Neutrophil (primary cell): ENCODE results near the gene HSD3B7.
A peak's percentile ranks its signal among the peaks of the same experiment; 100 is the strongest.
"Not testable (repeated sequence)": the region's sequence is repeated elsewhere in the genome, so short reads cannot be mapped to it uniquely, and the experiment has no call there.

Experiments used
- H3K27ac ChIP-seq: fragments of 200-600 bp; sonication (generic); 2 replicates; pipeline ENCODE4 v1.5.1; 2016; ENCODE audit warnings: mild to moderate bottlenecking, moderate library complexity
- H3K27me3 ChIP-seq: fragments of 200-600 bp; sonication (generic); 2 replicates; pipeline ENCODE4 v1.6.0; 2016; ENCODE audit warnings: mild to moderate bottlenecking
- H3K36me3 ChIP-seq: fragments of 200-600 bp; sonication (generic); 2 replicates; pipeline ENCODE4 v1.5.1; 2017
- H3K4me1 ChIP-seq, 2 experiments: fragments of 200-600 bp in 1 of 2; sonication (generic) in 1 of 2; 1 replicate in 1 of 2; 2 replicates in 1 of 2; pipeline versions ENCODE4 v1.5.1 to v1.6.1; 2013 to 2016; ENCODE audit warnings: low read depth in 1 of 2, low read length in 1 of 2, mild to moderate bottlenecking in 1 of 2, moderate library complexity in 1 of 2; ENCODE audit not compliant: control insufficient read depth in 1 of 2, insufficient read depth in 1 of 2
- H3K4me3 ChIP-seq, 2 experiments: fragments of 200-600 bp in 1 of 2; sonication (generic) in 1 of 2; 1 replicate in 1 of 2; 2 replicates in 1 of 2; pipeline ENCODE4 v1.5.1; 2013 to 2016; ENCODE audit warnings: low read depth in 1 of 2, low read length in 1 of 2, mild to moderate bottlenecking in 1 of 2, moderate library complexity in 1 of 2
- H3K9me3 ChIP-seq: fragments of 200-600 bp; sonication (generic); 2 replicates; pipeline ENCODE4 v1.5.1; 2016
- CTCF ChIP-seq: fragments of 200-600 bp; sonication (generic); IDR thresholded peaks from 2 replicates; pipeline ENCODE4 v1.5.1; 2016; ENCODE audit warnings: antibody characterized with exemption

Gene HSD3B7

GRCh38 chr16:30984669-30985400 lies at the start of gene HSD3B7:
Gene HSD3B7 (plus strand): TSS chr16:30985207. CDS start chr16:30985659, 452 bp downstream.
- H3K4me3 ChIP-seq, result peak within 1 kb of the TSS; percentile 38 to 41
- H3K36me3 ChIP-seq, result peaks cover 40% of the 10 kb centered on the region
- peak; percentile 95 for TF ChIP-seq CTCF
- no peak within 1 kb of the TSS for H3K27ac ChIP-seq
- H3K9me3 ChIP-seq, result no peaks in the 10 kb centered on the region
- peaks cover 4 to 9% of the 10 kb centered on the region in 2 experiments for H3K4me1 ChIP-seq
- no peaks in the 10 kb centered on the region for H3K27me3 ChIP-seq

GRCh38 chr16:30937692-30938091 lies 47.3 kb upstream of the HSD3B7 start:
- Histone ChIP-seq H3K4me1 (peaks cover 16 to 21% of the 10 kb centered on the region in 2 experiments), H3K9me3 (no peaks in the 10 kb centered on the region), H3K27me3 (no peaks in the 10 kb centered on the region), H3K27ac (no peak overlapping the region), H3K4me3 (no peak overlapping the region), H3K36me3 (no peaks in the 10 kb centered on the region)
- TF ChIP-seq CTCF, result no peak

- not testable (repeated sequence) for H3K4me3 ChIP-seq, H3K27ac ChIP-seq, H3K9me3 ChIP-seq, H3K36me3 ChIP-seq, H3K27me3 ChIP-seq
- peaks cover 18 to 25% of the 10 kb centered on the region in 2 experiments for H3K4me1 ChIP-seq
Observed at GRCh38 chr16:30939571-30939970, 45.4 kb upstream of the HSD3B7 start.

- no peaks in the 10 kb centered on the region for H3K9me3 ChIP-seq
- H3K27me3 ChIP-seq, result no peaks in the 10 kb centered on the region
- peak; percentile 99 for TF ChIP-seq CTCF
- peaks cover 41 to 47% of the 10 kb centered on the region in 2 experiments for H3K4me1 ChIP-seq
- H3K4me3 ChIP-seq, result peak overlapping the region; percentile 18 to 46
- peak overlapping the region; percentile 50 for H3K27ac ChIP-seq
- H3K36me3 ChIP-seq, result no peaks in the 10 kb centered on the region
Observed at GRCh38 chr16:30941600-30942425, 43.2 kb upstream of the HSD3B7 start.

GRCh38 chr16:30942426-30942806 lies 42.6 kb upstream of the HSD3B7 start:
- Histone ChIP-seq H3K9me3 (no peaks in the 10 kb centered on the region), H3K27ac (peak overlapping the region; percentile 50), H3K4me3 (peak overlapping the region; percentile 18 to 46), H3K27me3 (no peaks in the 10 kb centered on the region), H3K36me3 (no peaks in the 10 kb centered on the region), H3K4me1 (peaks cover 44 to 49% of the 10 kb centered on the region in 2 experiments)
- TF ChIP-seq CTCF, result no peak

GRCh38 chr16:30944352-30944751 lies 40.7 kb upstream of the HSD3B7 start:
- H3K4me3 ChIP-seq, result no peak overlapping the region
- no peaks in the 10 kb centered on the region for H3K36me3 ChIP-seq
- no peaks in the 10 kb centered on the region for H3K27me3 ChIP-seq
- H3K9me3 ChIP-seq, result no peaks in the 10 kb centered on the region
- peaks cover 50 to 53% of the 10 kb centered on the region in 2 experiments for H3K4me1 ChIP-seq
- no peak for TF ChIP-seq CTCF
- peak overlapping the region; percentile 65 for H3K27ac ChIP-seq
